PC-3 (cell line): Measurements from ENCODE around the gene DAB1. TPM values are rescaled to one million over a fixed set of nuclear protein-coding genes. Genes with fewer than 3 reads are reported as not detected.

ENCODE experiments used
- ATAC-seq: fragments of 200-7000 bp; cut with Tn5 transposase; 2 replicates; pipeline ENCODE4 v1.9.1; 2020; ENCODE audit warnings: mild to moderate bottlenecking, moderate library complexity
- BruUV-seq: library from RNA; stranded (reverse); fragments of 400-500 nt; replicated peaks from 2 replicates; lab custom pipeline; 2021; lab: Mats Ljungman, UMichigan
- CTCF ChIA-PET: fragments of 300-600 bp; sonication (Branson Sonifier 250); formaldehyde crosslinking; loops from one replicate; lab custom pipeline; 2022; ENCODE audit warnings: antibody characterized with exemption; lab: Charles Lee
- POLR2A ChIA-PET: fragments of 300-600 bp; sonication (Branson Sonifier 250); formaldehyde crosslinking; loops from one replicate; lab custom pipeline; 2022; ENCODE audit warnings: antibody characterized with exemption; ENCODE audit not compliant: unreplicated experiment; lab: Charles Lee
- DNase-seq: peaks from one replicate; pipeline ENCODE4 v3.0.0-alpha.2; 2015
- H2AFZ ChIP-seq: fragments of 300-600 bp; sonication (generic); 2 replicates; pipeline ENCODE4 v1.6.0; 2016; ENCODE audit warnings: antibody characterized with exemption, low read length
- H3F3A ChIP-seq: fragments of 300-600 bp; sonication (generic); one replicate; pipeline ENCODE4 v1.6.0; 2017; ENCODE audit warnings: antibody characterized with exemption, low read length, control low read depth, mild to moderate bottlenecking; ENCODE audit not compliant: unreplicated experiment
- H3K27ac ChIP-seq: fragments of 300-600 bp; sonication (generic); 2 replicates; pipeline ENCODE4 v1.5.1; 2016; ENCODE audit warnings: mild to moderate bottlenecking, low read length
- H3K27me3 ChIP-seq: fragments of 300-600 bp; sonication (generic); 2 replicates; pipeline ENCODE4 v1.6.1; 2016; ENCODE audit warnings: low read length, mixed read lengths
- H3K36me3 ChIP-seq: fragments of 300-600 bp; sonication (generic); 2 replicates; pipeline ENCODE4 v1.6.1; 2016; ENCODE audit warnings: low read depth, mixed run types, low read length, mixed read lengths
- H3K4me1 ChIP-seq: fragments of 300-600 bp; sonication (generic); 2 replicates; pipeline ENCODE4 v1.5.1; 2016; ENCODE audit warnings: low read length; ENCODE audit not compliant: insufficient read depth
- H3K4me2 ChIP-seq: fragments of 300-600 bp; sonication (generic); 2 replicates; pipeline ENCODE4 v1.6.0; 2016; ENCODE audit warnings: low read length
- H3K4me3 ChIP-seq: fragments of 300-600 bp; sonication (generic); 2 replicates; pipeline ENCODE4 v1.5.1; 2016; ENCODE audit warnings: mild to moderate bottlenecking, low read length, mixed read lengths
- H3K79me2 ChIP-seq: fragments of 300-600 bp; sonication (generic); 2 replicates; pipeline ENCODE4 v1.6.1; 2017; ENCODE audit warnings: low read length, mixed read lengths
- H3K9ac ChIP-seq: fragments of 300-600 bp; sonication (generic); 2 replicates; pipeline ENCODE4 v1.6.0; 2016; ENCODE audit warnings: mild to moderate bottlenecking, low read length
- H3K9me2 ChIP-seq: fragments of 300-600 bp; sonication (generic); replicated peaks from 2 replicates; pipeline ENCODE4 v1.6.1; 2016; ENCODE audit warnings: mixed run types, low read length, mixed read lengths
- H3K9me3 ChIP-seq: fragments of 300-600 bp; sonication (generic); 2 replicates; pipeline ENCODE4 v1.6.1; 2016; ENCODE audit warnings: low read length, mixed read lengths
- H4K20me1 ChIP-seq: fragments of 300-600 bp; sonication (generic); 2 replicates; pipeline ENCODE4 v1.6.1; 2016; ENCODE audit warnings: low read length, mixed read lengths
- EZH2 ChIP-seq: fragments of 300-600 bp; sonication (generic); IDR thresholded peaks from one replicate; pipeline ENCODE4 v1.6.1; 2017; ENCODE audit warnings: antibody characterized with exemption, mild to moderate bottlenecking, low read length; ENCODE audit not compliant: unreplicated experiment
- EZH2phosphoT487 ChIP-seq: fragments of 300-600 bp; sonication (generic); IDR thresholded peaks from 2 replicates; pipeline ENCODE4 v1.6.1; 2018; ENCODE audit warnings: mild to moderate bottlenecking, antibody characterized with exemption, low read length, borderline replicate concordance
- intact Hi-C: fragments of 100-400 bp; cut with micrococcal nuclease; formaldehyde crosslinking; loops from 2 replicates; pipeline ENCODE4 v1.9.0; 2023
- total RNA-seq: library from RNA; depleted of rRNA; stranded (reverse); fragments of >200 nt; gene quantifications from 2 replicates; pipeline ENCODE4 v1.2.3, GENCODE V29; 2014
- TF ChIP-seq, protein P1 (sequence below): fragments of 300-600 bp; sonication (generic); conservative IDR thresholded peaks from 2 replicates; pipeline ENCODE4 v1.5.1; 2017; ENCODE audit warnings: antibody characterized with exemption, low read depth, mild to moderate bottlenecking, low read length

Gene DAB1
- total RNA-seq, 1 experiment from 2014 or later, result not detected

- POLR2A ChIA-PET, result no interaction called here
- Histone ChIP-seq H3K79me2 (no peaks in the 10 kb centered on the region), H3K36me3 (no peaks in the 10 kb centered on the region), H3K9ac (no peak overlapping the region), H3K27me3 (0 out of 2 replicates have a peak, but pooled peaks cover 3% of the 10 kb centered on the region), H3K4me2 (no peak overlapping the region), H3K4me3 (no peak overlapping the region), H3K27ac (no peak overlapping the region), H3K9me3 (no peaks in the 10 kb centered on the region), H4K20me1 (no peaks in the 10 kb centered on the region), H3F3A (no peaks in the 10 kb centered on the region), H3K4me1 (no peaks in the 10 kb centered on the region), H2AFZ (no peak overlapping the region), H3K9me2 (no peaks in the 10 kb centered on the region)
- no TSS peak for BruUV-seq
- ATAC-seq, result no peak
- intact Hi-C loops, result no loop called here
- no peak for DNase-seq
- TF ChIP-seq EZH2phosphoT487 (no peak), EZH2 (no peak)
- TF ChIP-seq, protein P1, sequence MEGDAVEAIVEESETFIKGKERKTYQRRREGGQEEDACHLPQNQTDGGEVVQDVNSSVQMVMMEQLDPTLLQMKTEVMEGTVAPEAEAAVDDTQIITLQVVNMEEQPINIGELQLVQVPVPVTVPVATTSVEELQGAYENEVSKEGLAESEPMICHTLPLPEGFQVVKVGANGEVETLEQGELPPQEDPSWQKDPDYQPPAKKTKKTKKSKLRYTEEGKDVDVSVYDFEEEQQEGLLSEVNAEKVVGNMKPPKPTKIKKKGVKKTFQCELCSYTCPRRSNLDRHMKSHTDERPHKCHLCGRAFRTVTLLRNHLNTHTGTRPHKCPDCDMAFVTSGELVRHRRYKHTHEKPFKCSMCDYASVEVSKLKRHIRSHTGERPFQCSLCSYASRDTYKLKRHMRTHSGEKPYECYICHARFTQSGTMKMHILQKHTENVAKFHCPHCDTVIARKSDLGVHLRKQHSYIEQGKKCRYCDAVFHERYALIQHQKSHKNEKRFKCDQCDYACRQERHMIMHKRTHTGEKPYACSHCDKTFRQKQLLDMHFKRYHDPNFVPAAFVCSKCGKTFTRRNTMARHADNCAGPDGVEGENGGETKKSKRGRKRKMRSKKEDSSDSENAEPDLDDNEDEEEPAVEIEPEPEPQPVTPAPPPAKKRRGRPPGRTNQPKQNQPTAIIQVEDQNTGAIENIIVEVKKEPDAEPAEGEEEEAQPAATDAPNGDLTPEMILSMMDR, result no peak
- CTCF ChIA-PET, result no interaction called here
These were observed 98.3 kb downstream of the DAB1 start for GRCh38 chr1:57325536-57325935.

DNA sequence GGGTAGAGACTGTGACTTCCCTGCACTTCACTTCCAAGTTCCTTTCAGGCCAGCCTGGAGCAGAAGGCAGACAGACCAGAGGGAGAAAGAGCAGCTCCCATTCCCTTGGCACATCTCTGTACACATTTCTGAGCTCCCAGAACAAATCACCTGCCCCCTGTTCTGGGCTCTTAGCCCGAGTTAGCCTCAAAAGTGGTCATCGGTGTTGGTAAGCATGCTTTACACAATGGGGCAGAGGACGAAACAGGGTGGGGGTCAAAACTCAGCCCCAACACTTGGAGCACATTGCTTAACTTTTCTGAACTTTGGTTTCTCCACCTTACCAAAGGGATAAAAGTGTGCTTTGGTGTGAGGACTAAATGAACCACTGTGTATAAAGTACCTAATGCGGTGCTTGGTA, 98.7 kb downstream of the DAB1 start:
- BruUV-seq, result no TSS peak
- H4K20me1 ChIP-seq, result no peaks in the 10 kb centered on the region
- intact Hi-C loops, result no loop called here
- no peak overlapping the region for H3K4me2 ChIP-seq
- no peaks in the 10 kb centered on the region for H3K36me3 ChIP-seq
- H3K4me1 ChIP-seq, result no peaks in the 10 kb centered on the region
- no peak overlapping the region for H3K27ac ChIP-seq
- H3F3A ChIP-seq, result no peaks in the 10 kb centered on the region
- ATAC-seq (no peak), DNase-seq (no peak)
- 0 out of 2 replicates have a peak, but pooled peaks cover 3% of the 10 kb centered on the region for H3K27me3 ChIP-seq
- ChIA-PET POLR2A (no interaction called here), CTCF (no interaction called here)
- no peaks in the 10 kb centered on the region for H3K79me2 ChIP-seq
- H2AFZ ChIP-seq, result no peak overlapping the region
- TF ChIP-seq, protein P1, result no peak
- TF ChIP-seq EZH2phosphoT487 (no peak), EZH2 (no peak)
- H3K4me3 ChIP-seq, result no peak overlapping the region
- no peaks in the 10 kb centered on the region for H3K9me3 ChIP-seq
- H3K9ac ChIP-seq, result no peak overlapping the region
- no peaks in the 10 kb centered on the region for H3K9me2 ChIP-seq

DNA sequence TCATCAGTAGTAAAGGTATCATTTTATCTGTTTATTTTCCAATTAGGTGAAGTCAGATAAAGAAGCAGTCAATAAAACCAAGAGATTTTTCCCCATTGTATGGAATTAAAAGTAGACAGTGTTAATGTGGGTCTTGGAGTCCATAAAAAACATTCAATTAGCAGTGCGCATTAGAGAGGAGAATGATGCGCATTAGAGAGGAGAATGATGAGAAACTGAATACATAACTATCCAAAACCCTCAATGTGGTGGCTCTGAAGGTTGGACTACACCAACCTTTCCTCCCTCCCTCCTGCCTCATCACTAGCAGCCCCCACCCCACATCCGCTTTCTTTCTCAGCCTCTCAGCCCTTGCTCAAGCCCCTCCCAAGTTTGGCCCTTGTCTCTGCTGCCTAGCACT, 99.5 kb downstream of the DAB1 start:
- no peaks in the 10 kb centered on the region for H3K4me1 ChIP-seq
- intact Hi-C loops, result no loop called here
- H2AFZ ChIP-seq, result no peak overlapping the region
- BruUV-seq, result no TSS peak
- TF ChIP-seq EZH2, result no peak
- no peak for TF ChIP-seq EZH2phosphoT487
- TF ChIP-seq, protein P1, result no peak
- H3K9me2 ChIP-seq, result no peaks in the 10 kb centered on the region
- no peak overlapping the region for H3K9ac ChIP-seq
- H3K27me3 ChIP-seq, result 0 out of 2 replicates have a peak, but pooled peaks cover 3% of the 10 kb centered on the region
- ChIA-PET CTCF (no interaction called here), POLR2A (no interaction called here)
- H3K79me2 ChIP-seq, result no peaks in the 10 kb centered on the region
- H3K4me3 ChIP-seq, result no peak overlapping the region
- ATAC-seq (no peak), DNase-seq (no peak)
- H3K27ac ChIP-seq, result no peak overlapping the region
- no peaks in the 10 kb centered on the region for H4K20me1 ChIP-seq
- H3F3A ChIP-seq, result no peaks in the 10 kb centered on the region
- H3K9me3 ChIP-seq, result no peaks in the 10 kb centered on the region
- H3K4me2 ChIP-seq, result no peak overlapping the region
- no peaks in the 10 kb centered on the region for H3K36me3 ChIP-seq
